ENCODE data around the gene PTPRN2.

PTPRN2 gene

DNA sequence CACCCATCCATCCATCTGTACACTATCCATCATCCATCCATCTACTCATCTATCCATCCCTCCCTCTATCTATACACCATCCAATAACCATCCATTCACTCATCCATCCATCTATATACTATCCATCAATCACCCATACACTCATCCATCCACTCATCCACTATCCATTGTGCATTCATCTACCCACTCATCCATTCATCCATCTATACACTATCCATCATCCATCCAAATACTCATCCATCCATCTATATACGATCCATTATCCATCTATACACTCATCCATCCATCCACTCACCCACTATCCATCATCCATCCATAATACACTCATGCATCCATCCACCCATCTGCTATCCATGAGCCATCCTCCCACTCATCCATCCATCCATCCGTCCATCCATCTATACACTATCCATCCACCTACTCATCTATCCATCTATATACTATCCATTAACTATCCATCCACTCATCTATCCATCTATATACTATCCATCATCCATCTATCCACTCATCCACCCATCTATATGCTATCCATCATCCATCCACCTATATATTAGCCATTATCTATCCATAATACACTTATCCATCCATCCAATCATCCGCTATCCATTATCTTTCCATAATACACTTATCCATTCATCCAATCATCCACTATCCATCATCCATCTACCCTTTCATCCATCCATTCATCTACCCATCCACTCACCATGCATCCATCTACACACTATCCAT lies 765.5 kb downstream of the PTPRN2 start:
- DNase-seq (ENCODE audit: low read depth), result no peak

GRCh38 chr7:157820796-157821195 lies 766.8 kb downstream of the PTPRN2 start:
- no peak for DNase-seq (ENCODE audit: low read depth)
- H3K4me3 ChIP-seq (ENCODE audit: low read depth, low read length), result no peak overlapping the region
- no peak for TF ChIP-seq CTCF (conservative IDR thresholded peaks at IDR 0.05; ENCODE audit: low read depth, low read length)

More for the DNA sequence above, 765.5 kb downstream of the PTPRN2 start:
- no peak overlapping the region for H3K4me3 ChIP-seq (ENCODE audit: low read depth, low read length)
- TF ChIP-seq CTCF (conservative IDR thresholded peaks at IDR 0.05; ENCODE audit: low read depth, low read length), result no peak

DNA sequence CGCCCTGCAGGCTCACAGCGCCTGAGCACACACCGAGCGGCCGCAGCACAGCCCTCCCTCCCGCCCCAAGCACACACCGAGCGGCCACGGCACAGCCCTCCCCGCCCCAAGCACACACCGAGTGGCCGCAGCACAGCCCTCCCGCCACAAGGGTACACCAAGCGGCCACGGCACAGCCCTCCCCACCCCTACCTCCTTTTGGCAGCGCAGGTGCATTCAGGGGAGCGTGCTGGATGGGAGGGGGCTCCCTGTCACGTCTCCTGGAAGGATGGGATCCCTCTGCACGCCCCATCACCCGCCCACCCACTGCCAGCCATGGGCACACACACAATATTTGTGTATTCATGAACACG lies 768.2 kb downstream of the PTPRN2 start:
- no peak overlapping the region for H3K4me3 ChIP-seq (ENCODE audit: low read depth, low read length)
- TF ChIP-seq CTCF (conservative IDR thresholded peaks at IDR 0.05; ENCODE audit: low read depth, low read length), result no peak
- no peak for DNase-seq (ENCODE audit: low read depth)

DNA sequence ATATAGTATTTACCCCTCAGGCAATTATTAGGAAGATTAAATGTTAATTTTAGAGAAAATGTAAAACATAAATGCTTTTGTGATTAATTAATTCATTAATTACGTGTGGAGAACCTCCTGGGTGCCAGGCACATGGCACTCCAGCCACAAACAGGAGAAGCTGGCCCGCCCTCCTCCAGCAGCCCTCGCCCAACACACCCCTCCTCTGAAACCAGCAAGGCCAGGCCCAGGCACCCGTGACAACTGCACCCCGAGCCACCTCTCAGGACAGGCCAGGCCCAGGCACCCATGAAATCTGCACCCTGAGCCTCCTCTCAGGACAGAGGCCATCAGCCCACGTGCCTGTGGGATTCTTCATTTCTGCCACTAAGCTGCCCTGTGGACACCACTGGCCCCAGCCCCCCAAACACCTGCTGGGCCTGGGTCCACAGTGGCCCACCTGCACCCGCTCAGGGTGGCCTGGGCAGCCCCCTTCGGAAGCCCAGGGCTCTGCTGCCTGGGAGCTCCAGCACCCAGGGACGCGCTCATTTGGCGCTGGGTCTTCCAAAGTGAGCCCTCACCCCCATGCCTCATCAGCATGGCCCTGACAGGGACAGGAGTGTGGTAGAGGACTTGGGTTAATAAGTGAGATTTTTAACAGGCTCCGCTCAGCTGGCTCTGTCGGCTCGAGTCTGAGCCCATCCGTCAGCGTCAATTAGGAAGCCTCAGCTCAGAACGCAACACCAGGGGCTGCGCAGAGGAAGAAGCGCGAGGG lies 768.7 kb downstream of the PTPRN2 start:
- no peak for TF ChIP-seq CTCF (conservative IDR thresholded peaks at IDR 0.05; ENCODE audit: low read depth, low read length)
- no peak overlapping the region for H3K4me3 ChIP-seq (ENCODE audit: low read depth, low read length)
- no peak for DNase-seq (ENCODE audit: low read depth)

DNA sequence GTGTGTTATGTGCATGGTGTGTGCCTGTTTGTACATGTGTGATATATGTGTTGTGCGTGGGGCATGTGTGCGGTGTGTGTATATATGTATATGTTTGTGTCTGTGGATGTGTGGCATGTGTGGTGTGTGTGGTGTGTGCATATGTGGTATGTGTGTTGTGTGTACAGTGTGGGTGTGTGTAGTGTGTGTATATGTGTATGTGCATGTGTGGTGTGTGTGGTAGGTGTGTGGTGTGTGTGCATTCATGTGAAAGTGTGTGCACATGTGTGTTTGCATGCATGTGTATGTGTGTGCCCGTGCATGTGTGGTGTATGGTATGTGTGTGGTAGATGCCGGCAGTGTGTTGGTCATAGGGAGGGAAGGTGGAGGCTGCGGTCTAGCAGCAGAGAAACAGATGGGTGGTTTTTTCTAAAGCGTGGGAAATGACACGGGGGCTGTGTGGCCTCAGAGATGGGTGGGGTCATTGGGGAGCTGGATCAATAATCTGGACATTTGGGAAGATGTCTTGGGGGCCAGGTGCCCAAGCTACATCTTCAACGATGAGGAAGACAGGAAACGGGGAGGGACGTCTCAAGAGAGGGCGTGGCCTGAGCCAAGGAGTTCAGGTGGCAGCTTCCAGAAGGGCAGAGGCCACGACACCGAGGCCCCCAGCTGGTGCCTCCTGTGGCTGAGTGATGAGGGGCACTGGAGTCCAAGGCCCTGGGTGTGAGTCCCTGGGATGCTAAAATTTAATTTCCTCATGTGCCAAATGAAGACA lies 769.5 kb downstream of the PTPRN2 start:
- TF ChIP-seq CTCF (conservative IDR thresholded peaks at IDR 0.05; ENCODE audit: low read depth, low read length), result no peak
- DNase-seq (ENCODE audit: low read depth), result no peak
- no peak overlapping the region for H3K4me3 ChIP-seq (ENCODE audit: low read depth, low read length)

DNA sequence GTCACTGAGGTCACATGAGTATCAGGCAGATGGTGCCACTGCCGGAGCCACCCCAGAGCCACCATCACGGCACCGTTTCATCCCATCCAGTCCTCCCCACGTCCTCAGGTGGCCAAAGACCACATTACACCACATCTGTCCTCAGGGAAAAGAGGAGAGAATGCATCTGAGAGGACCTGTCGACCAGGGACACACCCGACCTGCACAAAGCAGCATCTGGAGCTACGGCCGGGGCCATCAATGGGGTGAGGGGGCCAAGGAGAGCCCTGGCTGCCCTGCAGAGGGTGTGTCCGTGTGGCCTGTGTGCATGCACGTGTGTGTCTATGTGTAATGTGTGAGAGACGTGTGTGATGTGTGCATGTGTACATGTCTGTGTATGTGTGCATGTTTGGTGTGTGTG lies 770.2 kb downstream of the PTPRN2 start:
- no peak overlapping the region for H3K4me3 ChIP-seq (ENCODE audit: low read depth, low read length)
- no peak for DNase-seq (ENCODE audit: low read depth)
- TF ChIP-seq CTCF (conservative IDR thresholded peaks at IDR 0.05; ENCODE audit: low read depth, low read length), result no peak

Data from choroid plexus epithelial cell (primary cell).